KOPT-K1 (cell line): Measurements from ENCODE around the gene EHD2.

Experiments used
- H3K27ac ChIP-seq: fragments of 200-600 bp; sonication (generic); 2 replicates; pipeline ENCODE4 v1.5.1; 2016; ENCODE audit warnings: antibody characterized with exemption, mild to moderate bottlenecking, low read depth, low read length; ENCODE audit not compliant: poor library complexity, severe bottlenecking
- H3K36me3 ChIP-seq: fragments of 200-600 bp; sonication (generic); 2 replicates; pipeline ENCODE4 v1.5.1; 2017; ENCODE audit warnings: antibody characterized with exemption, mild to moderate bottlenecking, low read length, moderate library complexity; ENCODE audit not compliant: insufficient read depth
- H3K9me3 ChIP-seq: fragments of 200-600 bp; sonication (generic); 2 replicates; pipeline ENCODE4 v1.5.1; 2017; ENCODE audit warnings: antibody characterized with exemption, low read length, mild to moderate bottlenecking; ENCODE audit not compliant: insufficient read depth, poor library complexity, severe bottlenecking

Gene EHD2

GRCh38 chr19:47680858-47681332 lies 32.3 kb upstream of the EHD2 start:
- Histone ChIP-seq H3K36me3 (peaks cover 3% of the 10 kb centered on the region; the same call in 1 of the 2 replicates), H3K27ac (no peak overlapping the region), H3K9me3 (no peaks in the 10 kb centered on the region)

- H3K36me3 ChIP-seq = peaks cover 3% of the 10 kb centered on the region; the same call in 1 of the 2 replicates
- no peaks in the 10 kb centered on the region for H3K9me3 ChIP-seq
- no peak overlapping the region for H3K27ac ChIP-seq
Measured at GRCh38 chr19:47681388-47681787, 31.8 kb upstream of the EHD2 start.

DNA sequence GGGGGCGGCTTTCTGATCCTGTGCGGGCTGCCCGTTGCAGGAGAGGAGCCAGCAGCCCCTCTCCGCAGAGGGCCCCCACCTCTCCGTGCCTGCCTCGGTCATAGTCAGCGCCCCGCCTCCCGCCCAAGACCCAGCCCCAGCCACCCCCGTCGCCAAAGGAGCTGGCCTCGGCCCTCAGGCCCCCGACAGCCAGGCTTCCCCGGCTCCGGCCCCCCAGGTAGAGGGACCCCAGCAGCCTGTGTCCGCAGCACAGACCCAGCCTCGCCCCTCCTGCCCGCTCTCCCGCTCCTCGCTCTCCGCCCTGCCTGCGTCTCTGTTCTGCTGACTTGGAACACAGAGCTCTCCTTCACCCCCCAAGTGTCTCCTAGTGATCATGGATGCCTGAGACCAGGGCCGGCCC lies 31.3 kb upstream of the EHD2 start:
- Histone ChIP-seq H3K9me3 (no peaks in the 10 kb centered on the region), H3K27ac (no peak overlapping the region), H3K36me3 (peaks cover 3% of the 10 kb centered on the region; the same call in 1 of the 2 replicates)

GRCh38 chr19:47682939-47683338 lies 30.3 kb upstream of the EHD2 start:
- Histone ChIP-seq H3K36me3 (no peaks in the 10 kb centered on the region; the same call in 1 of the 2 replicates), H3K27ac (no peak overlapping the region), H3K9me3 (no peaks in the 10 kb centered on the region)

DNA sequence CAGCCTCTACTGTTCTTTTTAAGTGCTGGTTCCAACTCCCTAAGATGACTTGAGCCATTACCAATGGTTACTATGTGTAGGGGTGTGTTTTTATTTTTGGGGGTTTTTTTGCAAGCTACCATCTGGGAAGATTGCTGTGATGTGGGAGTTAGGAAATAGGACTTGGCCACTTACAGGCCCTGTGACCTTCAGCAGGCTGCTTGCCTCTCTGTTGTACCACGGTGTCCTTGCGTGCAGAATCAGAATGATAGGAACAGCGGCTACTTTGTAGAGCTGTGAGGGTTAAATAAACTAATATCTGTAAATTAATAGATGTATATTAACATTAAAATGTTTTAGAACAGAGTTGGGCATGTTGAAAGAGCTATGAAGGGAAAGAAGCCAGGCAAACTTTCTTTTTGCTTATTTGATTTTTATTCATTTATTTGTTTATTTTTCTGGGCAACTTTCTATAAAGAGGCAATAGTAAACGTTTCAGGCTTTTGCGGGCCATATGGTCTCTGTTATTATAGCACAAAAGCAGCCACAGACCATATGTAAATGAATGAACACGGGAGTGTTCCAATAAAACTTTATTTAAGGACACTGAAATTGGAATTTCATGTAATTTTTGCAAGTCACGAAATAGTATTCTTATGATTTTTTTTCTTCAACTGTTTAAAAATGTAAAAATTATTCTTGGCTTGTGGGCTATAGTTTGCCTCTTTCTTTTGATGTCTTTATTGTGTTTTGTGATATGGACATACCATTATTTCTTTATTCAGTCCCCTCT lies 26.4 kb upstream of the EHD2 start:
- Histone ChIP-seq H3K9me3 (no peaks in the 10 kb centered on the region), H3K27ac (no peak overlapping the region), H3K36me3 (no peaks in the 10 kb centered on the region; the same call in 1 of the 2 replicates)

DNA sequence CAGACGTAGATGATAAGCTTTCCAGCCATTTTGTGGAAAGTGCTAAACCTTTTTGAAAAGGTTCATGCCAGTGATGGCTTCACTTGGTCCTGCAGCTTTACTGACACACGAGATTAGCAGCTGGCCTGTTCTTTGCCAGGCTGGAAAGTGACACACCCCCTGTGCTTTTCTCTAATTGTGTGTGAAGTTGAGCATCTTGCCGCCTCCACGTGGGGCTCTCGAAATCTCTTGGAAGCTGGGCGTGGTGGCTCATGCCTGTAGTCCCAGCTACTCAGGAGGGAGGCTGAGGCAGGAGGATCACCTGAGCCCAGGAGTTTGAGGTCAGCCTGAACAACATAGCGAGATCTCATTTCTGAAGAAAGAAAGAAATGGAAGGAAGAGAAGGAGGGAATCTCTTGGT lies 25.3 kb upstream of the EHD2 start:
- H3K9me3 ChIP-seq = no peaks in the 10 kb centered on the region
- H3K27ac ChIP-seq = no peak overlapping the region
- H3K36me3 ChIP-seq = no peaks in the 10 kb centered on the region; the same call in 1 of the 2 replicates

- Histone ChIP-seq H3K36me3 (no peaks in the 10 kb centered on the region), H3K9me3 (no peaks in the 10 kb centered on the region), H3K27ac (no peak overlapping the region)
Measured at GRCh38 chr19:47691090-47691489, 22.1 kb upstream of the EHD2 start.

DNA sequence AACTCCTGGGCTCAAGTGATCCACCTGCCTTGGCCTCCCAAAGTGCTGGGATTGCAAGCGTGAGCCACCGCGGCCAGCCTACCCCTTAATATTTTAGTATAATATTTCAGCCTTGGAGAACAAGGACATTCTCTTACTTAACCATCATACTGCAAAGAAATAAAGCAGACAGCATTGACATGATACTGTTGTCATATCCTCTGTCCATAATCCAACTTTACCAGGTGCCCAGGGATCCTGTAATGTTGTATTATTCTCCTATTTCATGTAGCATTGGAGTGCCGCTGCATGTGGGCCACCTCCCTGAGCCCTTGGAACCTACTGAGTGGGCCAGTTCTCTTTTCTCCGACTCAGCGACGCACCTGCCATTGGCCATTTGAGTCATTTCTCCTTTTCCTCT lies 21.4 kb upstream of the EHD2 start:
- Histone ChIP-seq H3K27ac (no peak overlapping the region), H3K9me3 (no peaks in the 10 kb centered on the region), H3K36me3 (no peaks in the 10 kb centered on the region)

DNA sequence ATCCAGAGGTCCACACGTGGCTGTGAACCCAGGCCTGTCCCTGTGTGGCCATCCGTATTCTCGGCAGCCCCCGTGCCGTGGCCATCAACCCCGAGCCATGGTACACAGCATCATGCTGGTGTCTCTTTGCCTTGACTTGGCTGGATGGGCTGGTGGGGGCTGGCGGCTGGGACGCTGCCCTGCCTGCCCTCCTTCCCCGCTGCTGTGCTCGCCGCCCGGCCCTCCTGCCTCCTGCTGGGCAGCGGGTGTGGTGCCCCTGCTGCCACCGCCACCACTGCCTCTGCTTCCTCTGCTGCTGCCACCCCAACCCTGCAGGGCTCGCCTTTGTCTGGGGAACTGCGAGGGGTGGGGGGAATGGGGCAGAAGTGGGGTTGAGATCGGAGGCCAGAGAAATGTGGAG lies 19.7 kb upstream of the EHD2 start:
- Histone ChIP-seq H3K27ac (no peak overlapping the region), H3K9me3 (no peaks in the 10 kb centered on the region), H3K36me3 (0 out of 2 replicates have a peak, but pooled peaks cover under 1% of the 10 kb centered on the region)

DNA sequence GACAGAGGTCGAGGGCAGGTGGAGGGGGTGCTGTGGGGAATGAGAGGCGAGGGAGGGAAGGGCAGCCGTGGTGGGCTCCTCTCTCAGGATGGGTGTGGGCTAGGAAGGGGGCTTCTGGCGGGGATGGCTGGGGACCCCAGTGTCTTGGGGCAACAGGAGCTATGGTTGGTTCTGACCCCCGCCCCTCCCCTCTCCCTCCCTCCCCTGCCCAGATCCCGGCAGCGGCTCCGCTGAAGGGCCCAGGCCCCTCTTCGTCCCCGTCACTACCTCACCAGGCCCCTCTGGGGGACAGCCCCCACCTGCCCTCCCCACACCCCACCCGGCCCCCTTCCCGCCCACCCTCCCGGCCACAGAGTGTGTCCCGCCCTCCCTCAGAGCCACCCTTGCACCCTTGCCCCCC lies 19.3 kb upstream of the EHD2 start:
- Histone ChIP-seq H3K36me3 (peaks cover 5% of the 10 kb centered on the region; the same call in 1 of the 2 replicates), H3K27ac (no peak overlapping the region), H3K9me3 (no peaks in the 10 kb centered on the region)

DNA sequence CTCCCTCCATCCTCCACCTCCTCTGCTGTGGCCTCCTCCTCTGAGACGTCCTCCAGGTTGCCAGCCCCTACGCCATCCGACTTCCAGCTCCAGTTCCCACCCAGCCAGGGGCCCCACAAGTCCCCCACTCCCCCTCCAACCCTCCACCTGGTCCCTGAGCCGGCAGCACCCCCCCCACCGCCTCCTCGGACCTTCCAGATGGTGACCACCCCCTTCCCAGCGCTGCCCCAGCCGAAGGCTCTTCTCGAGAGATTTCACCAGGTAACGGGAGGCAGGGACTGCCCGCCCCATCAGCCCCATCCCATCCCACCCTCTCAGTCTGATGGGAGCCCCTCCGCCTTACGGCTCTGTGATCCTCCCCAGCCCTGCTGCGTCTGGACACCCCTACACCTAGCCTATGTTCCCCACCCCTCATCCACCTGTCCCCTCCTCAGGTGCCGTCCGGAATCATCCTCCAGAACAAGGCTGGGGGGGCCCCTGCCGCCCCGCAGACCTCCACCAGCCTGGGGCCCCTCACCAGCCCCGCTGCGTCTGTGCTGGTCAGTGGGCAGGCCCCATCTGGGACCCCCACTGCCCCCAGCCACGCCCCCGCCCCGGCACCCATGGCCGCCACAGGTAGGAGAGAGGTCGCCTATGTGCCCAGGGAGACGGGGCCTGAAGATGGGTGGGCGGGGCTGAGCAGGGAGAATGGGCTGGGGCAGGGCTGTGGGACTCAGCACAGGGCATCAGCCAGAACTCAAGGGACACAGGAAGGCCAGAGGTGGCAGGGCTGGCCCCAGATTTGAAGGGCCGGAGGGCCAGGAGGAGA lies 18.6 kb upstream of the EHD2 start:
- Histone ChIP-seq H3K36me3 (peaks cover 8% of the 10 kb centered on the region; the same call in 1 of the 2 replicates), H3K27ac (no peak overlapping the region), H3K9me3 (no peaks in the 10 kb centered on the region)

DNA sequence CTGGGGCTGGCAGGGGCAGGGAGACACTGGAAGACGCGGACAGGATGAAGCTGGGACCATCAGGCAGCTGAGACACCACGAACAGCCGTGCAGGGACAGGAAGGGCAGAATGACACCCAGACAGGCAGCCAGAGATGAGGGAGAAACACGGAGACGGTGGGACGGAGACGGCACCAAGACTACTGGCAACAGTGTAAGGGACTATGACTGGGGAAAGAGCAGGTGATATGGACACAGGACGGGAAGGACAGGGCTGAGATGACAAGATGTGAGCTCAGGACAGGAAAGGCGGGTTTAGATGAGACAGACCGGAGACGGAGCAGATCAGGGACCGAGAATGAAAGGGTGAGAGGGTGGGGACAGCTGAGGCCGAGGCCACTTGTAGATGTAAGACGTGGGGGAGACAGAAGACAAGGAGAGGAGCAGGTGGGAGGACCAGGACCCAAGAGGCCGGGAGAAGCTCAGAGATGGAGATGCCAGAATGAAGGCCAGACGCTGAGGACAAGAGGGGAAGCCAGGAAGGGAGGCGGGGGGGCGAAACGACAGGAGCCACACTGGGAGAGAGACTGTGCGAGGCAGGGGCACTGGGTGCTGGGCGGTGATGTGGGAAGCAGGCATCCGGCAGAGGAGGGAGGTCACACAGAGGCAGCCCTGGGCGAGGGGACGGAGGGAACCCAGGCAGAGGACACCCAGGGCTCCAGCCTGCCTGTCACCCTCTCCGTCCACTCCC lies 17.5 kb upstream of the EHD2 start:
- H3K27ac ChIP-seq = no peak overlapping the region

DNA sequence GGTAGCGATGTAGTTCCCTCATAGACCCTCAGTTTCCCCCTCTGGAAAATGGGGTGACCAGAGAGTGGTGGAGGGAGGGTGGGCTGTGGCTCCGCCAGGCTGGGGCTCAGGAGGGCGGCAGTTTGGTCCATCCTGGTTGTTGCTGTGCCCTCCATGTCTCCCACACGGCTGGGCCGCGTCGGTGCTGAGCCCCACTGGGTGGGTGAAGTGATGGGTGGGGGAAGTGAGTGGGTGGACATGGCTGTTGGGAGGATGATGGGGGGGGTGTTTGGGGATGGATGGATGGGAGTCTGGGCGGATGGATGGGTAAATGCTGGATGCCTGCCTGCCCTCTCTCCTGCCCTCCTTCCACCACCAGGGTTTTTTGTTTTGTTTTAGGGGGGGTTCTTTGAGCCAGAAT lies 16.6 kb upstream of the EHD2 start:
- no peaks in the 10 kb centered on the region for H3K9me3 ChIP-seq
- H3K36me3 ChIP-seq = peaks cover 8% of the 10 kb centered on the region; the same call in 1 of the 2 replicates
- no peak overlapping the region for H3K27ac ChIP-seq

More for the DNA sequence above, 17.5 kb upstream of the EHD2 start:
- Histone ChIP-seq H3K36me3 (peaks cover 8% of the 10 kb centered on the region; the same call in 1 of the 2 replicates), H3K9me3 (no peaks in the 10 kb centered on the region)

GRCh38 chr19:47697863-47698609 lies 15.2 kb upstream of the EHD2 start:
- peaks cover 8% of the 10 kb centered on the region; the same call in 1 of the 2 replicates for H3K36me3 ChIP-seq
- no peaks in the 10 kb centered on the region for H3K9me3 ChIP-seq
- H3K27ac ChIP-seq = no peak overlapping the region
